ENCODE data around the gene EML1. TPM values are rescaled to one million over a fixed set of nuclear protein-coding genes. Genes with fewer than 3 reads are reported as not detected.
A peak's percentile ranks its signal among the peaks of the same experiment; 100 is the strongest.
"Not testable (repeated sequence)": the region's sequence is repeated elsewhere in the genome, so short reads cannot be mapped to it uniquely, and the experiment has no call there.

EML1 gene
- polyA plus RNA-seq, 6 donors from 2014 or later: not detected

- DNase-seq: no peak
- H3K4me3 Mint-ChIP-seq: no peak overlapping the region
- no peak overlapping the region for H3K27ac Mint-ChIP-seq
- ATAC-seq (ENCODE audit: low read depth in 2 of 2): no peak
- peaks cover 0 to 5% (median 0%) of the 10 kb centered on the region in 7 donors for H3K9me3 Mint-ChIP-seq
- H3K4me1 Mint-ChIP-seq: no peaks in the 10 kb centered on the region
- no peaks in the 10 kb centered on the region for H3K36me3 Mint-ChIP-seq
- peaks cover 4 to 17% (median 10%) of the 10 kb centered on the region in 3 donors for H3K27me3 Mint-ChIP-seq
These were observed 33.7 kb upstream of the EML1 start for GRCh38 chr14:99759546-99759925.

GRCh38 chr14:99760817-99761216 lies 32.4 kb upstream of the EML1 start:
- Mint-ChIP-seq H3K4me3 (peak overlapping the region in 1 of 8 donors; percentile 1), H3K27ac (no peak overlapping the region), H3K36me3 (no peaks in the 10 kb centered on the region), H3K9me3 (peaks cover 0 to 5% (median 0%) of the 10 kb centered on the region in 7 donors), H3K27me3 (peaks cover 0 to 24% (median 10%) of the 10 kb centered on the region in 3 donors), H3K4me1 (no peaks in the 10 kb centered on the region)
- no peak for ATAC-seq (ENCODE audit: low read depth in 2 of 2)
- DNase-seq: no peak

DNA sequence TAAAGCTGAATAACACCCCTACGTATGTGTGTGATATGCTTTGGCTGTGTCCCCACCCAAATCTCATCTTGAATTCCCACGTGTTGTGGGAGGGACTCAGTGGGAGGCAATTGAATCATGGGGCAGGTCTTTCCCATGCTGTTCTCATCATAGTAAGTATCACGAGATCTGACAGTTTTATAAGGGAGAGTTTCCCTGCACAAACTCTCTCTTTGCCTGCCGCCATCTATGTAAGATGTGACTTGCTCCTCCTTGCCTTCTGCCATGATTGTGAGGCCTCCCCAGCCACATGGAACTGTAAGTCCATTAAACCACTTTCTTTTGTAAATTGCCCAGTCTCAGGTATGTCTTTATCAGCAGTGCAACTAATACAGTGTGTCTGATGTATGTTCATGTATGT lies 30.3 kb upstream of the EML1 start:
- not testable (repeated sequence) for ATAC-seq (ENCODE audit: low read depth in 2 of 2); H3K4me1 Mint-ChIP-seq; H3K36me3 Mint-ChIP-seq; DNase-seq; H3K27ac Mint-ChIP-seq; H3K9me3 Mint-ChIP-seq; H3K4me3 Mint-ChIP-seq
- peaks cover under 1 to 24% (median 10%) of the 10 kb centered on the region in 3 donors for H3K27me3 Mint-ChIP-seq

GRCh38 chr14:99763527-99764221 lies 29.5 kb upstream of the EML1 start:
- no peaks in the 10 kb centered on the region for H3K4me1 Mint-ChIP-seq
- H3K27me3 Mint-ChIP-seq: peaks cover 6 to 24% (median 10%) of the 10 kb centered on the region in 3 donors
- ATAC-seq (ENCODE audit: low read depth in 2 of 2) (no peak), DNase-seq (no peak)
- no peak overlapping the region for H3K27ac Mint-ChIP-seq
- H3K9me3 Mint-ChIP-seq: peaks cover 0 to 5% (median 0%) of the 10 kb centered on the region in 7 donors
- no peak overlapping the region for H3K4me3 Mint-ChIP-seq
- no peaks in the 10 kb centered on the region for H3K36me3 Mint-ChIP-seq

DNA sequence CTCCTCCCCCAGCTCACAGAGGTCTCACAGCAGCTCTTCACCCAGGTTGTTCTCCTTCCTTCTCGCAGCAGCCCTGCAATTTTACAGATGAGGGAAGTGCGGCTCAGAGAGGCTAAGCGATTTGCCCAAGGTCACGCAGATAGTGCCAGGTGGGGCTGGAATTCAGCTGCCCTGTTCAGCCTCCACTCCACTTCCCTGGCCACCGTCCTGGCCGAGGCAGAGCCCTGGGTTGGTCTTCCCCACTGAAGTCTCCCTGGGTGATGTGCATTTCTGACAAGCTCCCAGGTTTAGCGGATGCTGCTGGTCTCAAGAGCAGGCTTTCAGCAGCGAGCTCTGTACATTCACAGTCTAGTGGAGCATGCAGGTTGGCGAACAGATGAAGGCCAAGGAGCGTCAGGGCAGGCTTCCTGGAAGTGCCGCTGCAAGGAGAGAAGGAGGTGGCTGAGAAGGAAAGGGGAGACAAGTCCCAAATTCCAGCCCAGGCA lies 28.9 kb upstream of the EML1 start:
- H3K4me3 Mint-ChIP-seq: no peak overlapping the region
- peaks cover 0 to 5% (median 0%) of the 10 kb centered on the region in 7 donors for H3K9me3 Mint-ChIP-seq
- H3K4me1 Mint-ChIP-seq: no peaks in the 10 kb centered on the region
- ATAC-seq (ENCODE audit: low read depth in 2 of 2): no peak
- H3K27me3 Mint-ChIP-seq: peaks cover 6 to 20% (median 10%) of the 10 kb centered on the region in 3 donors
- H3K36me3 Mint-ChIP-seq: no peaks in the 10 kb centered on the region
- H3K27ac Mint-ChIP-seq: no peak overlapping the region
- DNase-seq: no peak

DNA sequence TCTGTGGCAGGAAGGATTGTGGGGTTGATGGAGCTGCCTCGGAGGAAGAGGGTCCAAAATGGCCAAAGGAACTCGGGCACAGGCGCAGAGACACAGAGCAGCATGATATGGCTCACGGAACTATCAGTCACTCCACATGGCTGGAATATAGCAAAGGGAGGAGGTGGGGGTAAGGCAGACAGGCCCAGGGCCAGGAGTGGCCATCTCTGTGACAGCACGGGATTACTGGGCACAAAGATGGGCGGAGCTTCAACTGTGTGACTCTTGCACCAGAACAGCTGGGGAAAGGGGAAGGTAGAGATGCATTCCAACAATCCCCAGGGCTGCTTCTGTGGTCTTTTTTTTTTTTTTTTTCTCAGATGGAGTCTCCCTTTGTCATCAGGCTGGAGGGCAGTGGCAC lies 24.8 kb upstream of the EML1 start:
- Mint-ChIP-seq H3K36me3 (no peaks in the 10 kb centered on the region), H3K9me3 (peaks cover 0 to 8% (median 4%) of the 10 kb centered on the region in 7 donors), H3K4me3 (no peak overlapping the region), H3K27ac (no peak overlapping the region), H3K4me1 (no peaks in the 10 kb centered on the region), H3K27me3 (peaks cover 9 to 37% (median 33%) of the 10 kb centered on the region in 3 donors)
- ATAC-seq (ENCODE audit: low read depth in 2 of 2) (no peak), DNase-seq (no peak)

- Mint-ChIP-seq H3K27ac (no peak overlapping the region), H3K27me3 (peaks cover 8 to 40% (median 40%) of the 10 kb centered on the region in 3 donors), H3K9me3 (peaks cover 0 to 8% (median 4%) of the 10 kb centered on the region in 7 donors), H3K4me3 (no peak overlapping the region), H3K36me3 (no peaks in the 10 kb centered on the region), H3K4me1 (no peaks in the 10 kb centered on the region)
- DNase-seq (no peak), ATAC-seq (ENCODE audit: low read depth in 2 of 2) (no peak)
These were observed 24.1 kb upstream of the EML1 start for GRCh38 chr14:99769123-99769522.

DNA sequence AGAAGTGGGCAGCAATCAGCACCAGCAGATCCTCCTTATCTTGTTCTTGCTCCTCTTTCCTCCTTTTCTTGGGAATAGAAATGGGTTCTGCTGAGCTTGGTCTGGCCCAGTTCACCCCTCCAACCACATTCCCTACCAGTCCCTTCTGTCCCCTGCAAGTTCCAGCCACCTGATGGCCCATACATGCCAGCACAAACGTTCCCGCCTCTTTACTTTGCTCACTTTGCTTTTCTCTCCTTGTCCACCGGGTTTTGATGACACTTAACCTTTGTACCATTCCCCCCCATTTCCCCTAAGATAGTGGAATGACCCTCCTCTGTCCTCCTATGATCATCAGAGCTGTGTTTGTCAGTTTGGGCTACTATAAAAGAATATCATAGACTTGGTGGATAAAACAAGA lies 23.4 kb upstream of the EML1 start:
- Mint-ChIP-seq H3K27ac (peak overlapping the region in 1 of 6 donors; percentile 56), H3K4me1 (no peaks in the 10 kb centered on the region), H3K4me3 (no peak overlapping the region), H3K27me3 (peaks cover 8 to 46% (median 41%) of the 10 kb centered on the region in 3 donors), H3K9me3 (peaks cover 0 to 8% (median 4%) of the 10 kb centered on the region in 7 donors), H3K36me3 (no peaks in the 10 kb centered on the region)
- ATAC-seq (ENCODE audit: low read depth in 2 of 2) (no peak), DNase-seq (no peak)

DNA sequence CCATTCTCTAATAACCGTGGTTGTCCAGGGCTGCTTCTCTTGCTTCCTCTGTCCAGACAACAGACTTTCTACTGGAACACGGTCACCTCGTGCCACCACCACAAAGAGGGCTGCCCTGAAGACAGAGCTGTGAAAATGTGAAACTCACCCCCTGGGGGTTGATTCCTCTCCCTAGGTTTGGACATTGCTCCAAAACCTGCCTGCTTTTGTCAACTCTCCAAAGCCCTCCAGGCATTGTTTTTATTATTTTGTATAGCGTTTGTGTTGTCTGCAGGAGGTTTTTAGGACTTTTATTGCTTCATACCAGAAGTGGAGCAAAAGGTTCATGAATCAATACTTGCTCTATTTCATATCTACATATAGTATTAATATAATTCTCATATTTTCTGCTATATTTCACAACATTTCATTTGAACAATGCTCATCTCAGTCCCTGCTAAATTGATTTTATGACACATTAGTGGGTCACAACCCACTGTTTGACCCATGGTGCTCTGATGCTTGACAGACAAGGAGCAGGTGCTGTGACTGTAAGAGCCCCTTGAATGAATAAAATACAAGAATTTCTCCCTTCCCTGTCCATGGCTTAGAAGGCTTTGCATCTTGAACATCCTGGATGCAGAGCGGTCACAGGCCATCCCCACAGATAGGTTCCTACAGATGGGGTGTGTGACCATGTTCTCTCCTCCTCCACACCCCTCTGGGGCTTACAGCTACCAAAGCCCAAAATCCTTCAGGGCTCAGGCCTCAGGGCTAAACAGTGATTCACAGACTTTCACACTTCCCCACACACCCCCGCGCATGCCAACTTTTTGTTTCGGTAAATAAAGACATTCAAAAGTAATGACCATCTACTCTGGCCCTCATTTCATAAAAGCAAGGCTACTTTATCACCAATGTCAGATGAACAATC lies 20.6 kb upstream of the EML1 start:
- peaks cover 16 to 61% (median 50%) of the 10 kb centered on the region in 3 donors for H3K27me3 Mint-ChIP-seq
- H3K9me3 Mint-ChIP-seq: peaks cover 0 to 8% (median 0%) of the 10 kb centered on the region in 7 donors
- DNase-seq (no peak), ATAC-seq (ENCODE audit: low read depth in 2 of 2) (no peak)
- no peaks in the 10 kb centered on the region for H3K36me3 Mint-ChIP-seq
- H3K4me3 Mint-ChIP-seq: no peak overlapping the region
- H3K27ac Mint-ChIP-seq: peak overlapping the region in 1 of 6 donors; percentile 64
- H3K4me1 Mint-ChIP-seq: no peaks in the 10 kb centered on the region

GRCh38 chr14:99773521-99774497 lies 19.4 kb upstream of the EML1 start:
- DNase-seq: no peak

DNA sequence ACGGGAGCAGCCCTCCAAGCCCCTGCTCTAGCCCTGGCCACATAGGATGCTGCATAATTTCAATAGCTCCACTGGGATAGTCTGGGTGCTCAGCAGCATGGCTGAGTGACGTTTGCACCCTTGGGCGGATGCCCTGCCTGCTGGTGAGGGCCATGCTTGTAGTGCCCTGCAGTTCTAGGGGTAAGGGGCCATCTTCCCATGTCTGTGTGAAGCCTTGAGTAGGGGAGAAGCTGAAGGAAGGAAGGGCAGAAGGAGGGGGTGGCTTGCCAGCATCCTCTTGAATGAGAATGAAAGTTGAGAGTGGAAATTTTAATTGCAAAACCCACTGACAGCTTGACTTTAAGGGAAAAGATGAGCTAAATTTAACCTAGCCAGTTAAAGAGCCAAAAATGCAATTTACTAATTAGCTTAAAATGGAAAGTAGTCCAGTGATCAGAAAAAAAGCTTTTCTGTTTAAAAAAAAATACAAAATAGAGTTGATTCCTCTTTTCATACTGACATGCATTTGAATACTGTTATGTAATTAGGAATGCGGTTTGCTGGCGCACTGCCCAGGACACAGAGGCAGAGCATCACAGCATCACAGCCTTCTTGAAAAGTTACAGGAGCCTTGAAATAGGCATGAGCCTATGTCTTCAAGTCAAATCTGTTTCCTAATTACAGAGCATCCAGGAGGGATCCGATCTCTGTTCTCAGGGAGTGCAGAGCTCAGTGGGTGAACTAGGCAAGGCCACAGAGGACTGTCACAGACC lies 18.5 kb upstream of the EML1 start:
- Mint-ChIP-seq H3K9me3 (peaks cover 6 to 24% (median 13%) of the 10 kb centered on the region in 7 donors), H3K27ac (peak overlapping the region in 1 of 6 donors; percentile 12), H3K4me1 (no peaks in the 10 kb centered on the region), H3K36me3 (peaks cover 8 to 12% of the 10 kb centered on the region in 2 donors), H3K27me3 (peaks cover 16 to 63% (median 63%) of the 10 kb centered on the region in 3 donors), H3K4me3 (no peak overlapping the region)
- DNase-seq: no peak
- ATAC-seq (ENCODE audit: low read depth in 2 of 2): no peak

More at GRCh38 chr14:99773521-99774497, 19.4 kb upstream of the EML1 start:
- Mint-ChIP-seq H3K4me1 (no peaks in the 10 kb centered on the region), H3K27me3 (peaks cover 16 to 61% (median 57%) of the 10 kb centered on the region in 3 donors), H3K27ac (peak overlapping the region in 1 of 6 donors; percentile 12), H3K4me3 (no peak overlapping the region), H3K9me3 (peaks cover 0 to 16% (median 6%) of the 10 kb centered on the region in 7 donors), H3K36me3 (peaks cover 0 to 3% of the 10 kb centered on the region in 2 donors)
- no peak for ATAC-seq (ENCODE audit: low read depth in 2 of 2)

GRCh38 chr14:99775351-99775750 lies 17.9 kb upstream of the EML1 start:
- Mint-ChIP-seq H3K27me3 (peaks cover 16 to 65% (median 58%) of the 10 kb centered on the region in 3 donors), H3K4me1 (no peaks in the 10 kb centered on the region), H3K4me3 (no peak overlapping the region), H3K36me3 (peaks cover 8 to 13% of the 10 kb centered on the region in 2 donors), H3K27ac (no peak overlapping the region), H3K9me3 (peaks cover 7 to 28% (median 17%) of the 10 kb centered on the region in 7 donors)
- ATAC-seq (ENCODE audit: low read depth in 2 of 2) (no peak), DNase-seq (no peak)
